PC-9 (cell line): ENCODE measurements around the gene BRPF1.

Source experiments
- EZH2 ChIP-seq: fragments of 200-600 bp; sonication (generic); IDR thresholded peaks from 2 replicates; pipeline ENCODE4 v1.8.0; 2017; ENCODE audit warnings: antibody characterized with exemption, low read depth
- TF ChIP-seq, protein P1 (sequence below): fragments of 200-600 bp; sonication (generic); conservative IDR thresholded peaks from 2 replicates; pipeline ENCODE4 v1.6.1; 2017; ENCODE audit warnings: mixed run types, antibody characterized with exemption, mild to moderate bottlenecking, moderate library complexity

- TF ChIP-seq, protein P1, sequence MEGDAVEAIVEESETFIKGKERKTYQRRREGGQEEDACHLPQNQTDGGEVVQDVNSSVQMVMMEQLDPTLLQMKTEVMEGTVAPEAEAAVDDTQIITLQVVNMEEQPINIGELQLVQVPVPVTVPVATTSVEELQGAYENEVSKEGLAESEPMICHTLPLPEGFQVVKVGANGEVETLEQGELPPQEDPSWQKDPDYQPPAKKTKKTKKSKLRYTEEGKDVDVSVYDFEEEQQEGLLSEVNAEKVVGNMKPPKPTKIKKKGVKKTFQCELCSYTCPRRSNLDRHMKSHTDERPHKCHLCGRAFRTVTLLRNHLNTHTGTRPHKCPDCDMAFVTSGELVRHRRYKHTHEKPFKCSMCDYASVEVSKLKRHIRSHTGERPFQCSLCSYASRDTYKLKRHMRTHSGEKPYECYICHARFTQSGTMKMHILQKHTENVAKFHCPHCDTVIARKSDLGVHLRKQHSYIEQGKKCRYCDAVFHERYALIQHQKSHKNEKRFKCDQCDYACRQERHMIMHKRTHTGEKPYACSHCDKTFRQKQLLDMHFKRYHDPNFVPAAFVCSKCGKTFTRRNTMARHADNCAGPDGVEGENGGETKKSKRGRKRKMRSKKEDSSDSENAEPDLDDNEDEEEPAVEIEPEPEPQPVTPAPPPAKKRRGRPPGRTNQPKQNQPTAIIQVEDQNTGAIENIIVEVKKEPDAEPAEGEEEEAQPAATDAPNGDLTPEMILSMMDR = no peak
- TF ChIP-seq EZH2 = no peak
These were observed 33.2 kb upstream of the BRPF1 start for GRCh38 chr3:9698293-9698692.
